PC-3 (cell line): ENCODE measurements around the gene TSNAX. TPM values are rescaled to one million over a fixed set of nuclear protein-coding genes. Genes with fewer than 3 reads are reported as not detected.

Experiments used
- ATAC-seq: fragments of 200-7000 bp; cut with Tn5 transposase; 2 replicates; pipeline ENCODE4 v1.9.1; 2020; ENCODE audit warnings: mild to moderate bottlenecking, moderate library complexity
- BruUV-seq: library from RNA; stranded (reverse); fragments of 400-500 nt; replicated peaks from 2 replicates; lab custom pipeline; 2021; lab: Mats Ljungman, UMichigan
- CTCF ChIA-PET: fragments of 300-600 bp; sonication (Branson Sonifier 250); formaldehyde crosslinking; loops from one replicate; lab custom pipeline; 2022; ENCODE audit warnings: antibody characterized with exemption; lab: Charles Lee
- POLR2A ChIA-PET: fragments of 300-600 bp; sonication (Branson Sonifier 250); formaldehyde crosslinking; loops from one replicate; lab custom pipeline; 2022; ENCODE audit warnings: antibody characterized with exemption; ENCODE audit not compliant: unreplicated experiment; lab: Charles Lee
- DNase-seq: peaks from one replicate; pipeline ENCODE4 v3.0.0-alpha.2; 2015
- H2AFZ ChIP-seq: fragments of 300-600 bp; sonication (generic); 2 replicates; pipeline ENCODE4 v1.6.0; 2016; ENCODE audit warnings: antibody characterized with exemption, low read length
- H3F3A ChIP-seq: fragments of 300-600 bp; sonication (generic); one replicate; pipeline ENCODE4 v1.6.0; 2017; ENCODE audit warnings: antibody characterized with exemption, low read length, control low read depth, mild to moderate bottlenecking; ENCODE audit not compliant: unreplicated experiment
- H3K27ac ChIP-seq: fragments of 300-600 bp; sonication (generic); 2 replicates; pipeline ENCODE4 v1.5.1; 2016; ENCODE audit warnings: mild to moderate bottlenecking, low read length
- H3K27me3 ChIP-seq: fragments of 300-600 bp; sonication (generic); 2 replicates; pipeline ENCODE4 v1.6.1; 2016; ENCODE audit warnings: low read length, mixed read lengths
- H3K36me3 ChIP-seq: fragments of 300-600 bp; sonication (generic); 2 replicates; pipeline ENCODE4 v1.6.1; 2016; ENCODE audit warnings: low read depth, mixed run types, low read length, mixed read lengths
- H3K4me1 ChIP-seq: fragments of 300-600 bp; sonication (generic); 2 replicates; pipeline ENCODE4 v1.5.1; 2016; ENCODE audit warnings: low read length; ENCODE audit not compliant: insufficient read depth
- H3K4me2 ChIP-seq: fragments of 300-600 bp; sonication (generic); 2 replicates; pipeline ENCODE4 v1.6.0; 2016; ENCODE audit warnings: low read length
- H3K4me3 ChIP-seq: fragments of 300-600 bp; sonication (generic); 2 replicates; pipeline ENCODE4 v1.5.1; 2016; ENCODE audit warnings: mild to moderate bottlenecking, low read length, mixed read lengths
- H3K79me2 ChIP-seq: fragments of 300-600 bp; sonication (generic); 2 replicates; pipeline ENCODE4 v1.6.1; 2017; ENCODE audit warnings: low read length, mixed read lengths
- H3K9ac ChIP-seq: fragments of 300-600 bp; sonication (generic); 2 replicates; pipeline ENCODE4 v1.6.0; 2016; ENCODE audit warnings: mild to moderate bottlenecking, low read length
- H3K9me2 ChIP-seq: fragments of 300-600 bp; sonication (generic); replicated peaks from 2 replicates; pipeline ENCODE4 v1.6.1; 2016; ENCODE audit warnings: mixed run types, low read length, mixed read lengths
- H3K9me3 ChIP-seq: fragments of 300-600 bp; sonication (generic); 2 replicates; pipeline ENCODE4 v1.6.1; 2016; ENCODE audit warnings: low read length, mixed read lengths
- H4K20me1 ChIP-seq: fragments of 300-600 bp; sonication (generic); 2 replicates; pipeline ENCODE4 v1.6.1; 2016; ENCODE audit warnings: low read length, mixed read lengths
- EZH2 ChIP-seq: fragments of 300-600 bp; sonication (generic); IDR thresholded peaks from one replicate; pipeline ENCODE4 v1.6.1; 2017; ENCODE audit warnings: antibody characterized with exemption, mild to moderate bottlenecking, low read length; ENCODE audit not compliant: unreplicated experiment
- EZH2phosphoT487 ChIP-seq: fragments of 300-600 bp; sonication (generic); IDR thresholded peaks from 2 replicates; pipeline ENCODE4 v1.6.1; 2018; ENCODE audit warnings: mild to moderate bottlenecking, antibody characterized with exemption, low read length, borderline replicate concordance
- intact Hi-C: fragments of 100-400 bp; cut with micrococcal nuclease; formaldehyde crosslinking; loops from 2 replicates; pipeline ENCODE4 v1.9.0; 2023
- total RNA-seq: library from RNA; depleted of rRNA; stranded (reverse); fragments of >200 nt; gene quantifications from 2 replicates; pipeline ENCODE4 v1.2.3, GENCODE V29; 2014
- TF ChIP-seq, protein P1 (sequence below): fragments of 300-600 bp; sonication (generic); conservative IDR thresholded peaks from 2 replicates; pipeline ENCODE4 v1.5.1; 2017; ENCODE audit warnings: antibody characterized with exemption, low read depth, mild to moderate bottlenecking, low read length

Gene TSNAX
- total RNA-seq, 1 experiment from 2014 or later = 33.1 TPM

DNA sequence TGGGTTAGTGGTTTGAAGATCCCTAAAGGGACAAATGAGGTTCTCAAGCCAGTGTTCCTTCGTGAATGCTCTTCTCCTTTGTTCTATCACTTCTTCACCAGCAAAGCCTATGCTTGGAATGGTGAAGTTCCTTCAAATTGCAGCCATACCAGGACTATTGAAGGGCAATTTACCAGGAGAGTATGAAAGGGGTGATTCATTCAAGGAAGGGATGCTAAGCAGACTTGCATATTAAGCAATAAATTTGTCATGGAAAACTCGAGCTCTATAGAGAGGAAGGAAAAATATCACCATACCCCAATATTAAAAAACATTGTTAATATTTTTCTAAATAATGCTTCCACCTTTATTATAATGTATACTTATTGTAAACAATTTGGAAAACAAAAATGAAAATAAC, 9.3 kb upstream of the TSNAX start:
- H3K79me2 ChIP-seq = no peaks in the 10 kb centered on the region
- H3K9ac ChIP-seq = no peak overlapping the region
- H3K9me2 ChIP-seq = no peaks in the 10 kb centered on the region
- H3K4me3 ChIP-seq = no peak overlapping the region
- ChIA-PET CTCF (no interaction called here), POLR2A (no interaction called here)
- H3K27ac ChIP-seq = no peak overlapping the region
- no peaks in the 10 kb centered on the region for H3K9me3 ChIP-seq
- H3K27me3 ChIP-seq = no peaks in the 10 kb centered on the region
- TF ChIP-seq EZH2 = no peak
- TF ChIP-seq, protein P1, sequence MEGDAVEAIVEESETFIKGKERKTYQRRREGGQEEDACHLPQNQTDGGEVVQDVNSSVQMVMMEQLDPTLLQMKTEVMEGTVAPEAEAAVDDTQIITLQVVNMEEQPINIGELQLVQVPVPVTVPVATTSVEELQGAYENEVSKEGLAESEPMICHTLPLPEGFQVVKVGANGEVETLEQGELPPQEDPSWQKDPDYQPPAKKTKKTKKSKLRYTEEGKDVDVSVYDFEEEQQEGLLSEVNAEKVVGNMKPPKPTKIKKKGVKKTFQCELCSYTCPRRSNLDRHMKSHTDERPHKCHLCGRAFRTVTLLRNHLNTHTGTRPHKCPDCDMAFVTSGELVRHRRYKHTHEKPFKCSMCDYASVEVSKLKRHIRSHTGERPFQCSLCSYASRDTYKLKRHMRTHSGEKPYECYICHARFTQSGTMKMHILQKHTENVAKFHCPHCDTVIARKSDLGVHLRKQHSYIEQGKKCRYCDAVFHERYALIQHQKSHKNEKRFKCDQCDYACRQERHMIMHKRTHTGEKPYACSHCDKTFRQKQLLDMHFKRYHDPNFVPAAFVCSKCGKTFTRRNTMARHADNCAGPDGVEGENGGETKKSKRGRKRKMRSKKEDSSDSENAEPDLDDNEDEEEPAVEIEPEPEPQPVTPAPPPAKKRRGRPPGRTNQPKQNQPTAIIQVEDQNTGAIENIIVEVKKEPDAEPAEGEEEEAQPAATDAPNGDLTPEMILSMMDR = no peak
- no peak for TF ChIP-seq EZH2phosphoT487
- ATAC-seq (no peak), DNase-seq (no peak)
- no TSS peak for BruUV-seq
- intact Hi-C loops = no loop called here
- no peak overlapping the region for H2AFZ ChIP-seq
- H3K4me1 ChIP-seq = no peaks in the 10 kb centered on the region
- H4K20me1 ChIP-seq = no peaks in the 10 kb centered on the region
- H3K36me3 ChIP-seq = peaks cover 2% of the 10 kb centered on the region; the same call in 1 of the 2 replicates
- H3K4me2 ChIP-seq = no peak overlapping the region
- no peaks in the 10 kb centered on the region for H3F3A ChIP-seq

DNA sequence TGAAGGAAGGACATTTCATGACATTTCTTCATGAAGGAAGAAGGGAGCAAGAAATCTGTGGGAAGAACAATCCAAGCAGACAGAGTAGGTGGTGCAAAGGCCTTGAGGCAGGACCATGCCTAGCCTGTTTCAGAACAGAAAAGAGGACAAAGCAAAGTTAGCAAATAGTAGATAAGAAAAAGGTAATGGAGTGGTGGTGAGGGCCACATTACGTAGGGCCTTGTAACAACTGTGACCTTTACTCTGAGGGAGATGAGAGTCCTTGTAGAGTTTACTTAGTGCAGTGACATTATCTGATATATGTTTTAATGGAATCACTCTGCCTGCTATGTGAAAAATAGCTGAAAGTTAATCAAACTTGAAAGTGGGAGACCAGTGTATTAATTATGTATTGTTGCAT, 6.4 kb upstream of the TSNAX start:
- ATAC-seq = no peak
- intact Hi-C loops = no loop called here

DNA sequence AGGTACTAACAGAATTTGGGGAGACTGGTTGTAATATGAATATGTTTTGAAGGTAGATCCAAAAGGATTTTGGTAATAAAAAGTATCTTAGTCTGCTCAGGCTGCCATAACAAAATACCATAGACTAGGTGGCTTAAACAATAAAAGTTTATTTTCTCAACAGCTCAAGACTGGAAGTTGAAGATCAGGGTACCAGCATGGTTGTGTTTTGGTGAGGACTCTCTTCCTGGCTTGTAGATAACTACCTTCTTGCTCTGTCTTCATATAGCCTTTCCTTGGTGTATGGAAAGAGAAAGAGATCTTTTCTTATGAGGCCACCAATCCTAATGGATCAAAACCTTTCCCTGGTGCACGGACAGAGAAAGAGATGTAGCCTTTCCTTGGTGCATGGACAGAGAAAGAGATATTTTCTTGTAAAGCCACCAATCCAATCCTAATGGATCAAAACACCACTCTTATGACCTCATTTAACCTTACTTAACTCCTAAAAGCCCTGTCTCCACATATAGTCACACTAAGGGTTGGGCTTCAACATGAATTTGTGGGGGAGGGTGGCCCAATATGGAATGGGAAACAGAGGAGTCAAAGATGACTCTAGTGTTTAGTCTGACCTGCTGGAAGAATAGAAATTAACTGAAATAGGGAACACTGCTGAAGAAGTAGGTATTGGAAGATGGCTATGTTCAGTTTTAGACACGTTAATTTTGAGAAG, 5.4 kb upstream of the TSNAX start:
- H2AFZ ChIP-seq = no peak overlapping the region
- no peak overlapping the region for H3K27ac ChIP-seq
- H3K4me1 ChIP-seq = peaks cover 10% of the 10 kb centered on the region
- BruUV-seq = no TSS peak
- H3K4me3 ChIP-seq = no peak overlapping the region
- DNase-seq (no peak), ATAC-seq (no peak)
- no peak overlapping the region for H3K4me2 ChIP-seq
- ChIA-PET POLR2A (no interaction called here), CTCF (no interaction called here)
- H3K9me2 ChIP-seq = no peaks in the 10 kb centered on the region
- H3K79me2 ChIP-seq = peaks cover 13% of the 10 kb centered on the region
- TF ChIP-seq, protein P1 = no peak
- TF ChIP-seq EZH2 = no peak
- no peak for TF ChIP-seq EZH2phosphoT487
- intact Hi-C loops = no loop called here
- no peaks in the 10 kb centered on the region for H4K20me1 ChIP-seq
- H3K9me3 ChIP-seq = no peaks in the 10 kb centered on the region
- H3K9ac ChIP-seq = no peak overlapping the region
- no peaks in the 10 kb centered on the region for H3K27me3 ChIP-seq
- H3F3A ChIP-seq = no peaks in the 10 kb centered on the region
- peaks cover 2% of the 10 kb centered on the region; the same call in 1 of the 2 replicates for H3K36me3 ChIP-seq

More for the DNA sequence above, 6.4 kb upstream of the TSNAX start:
- H3F3A ChIP-seq = no peaks in the 10 kb centered on the region
- no peaks in the 10 kb centered on the region for H3K27me3 ChIP-seq
- ChIA-PET CTCF (no interaction called here), POLR2A (no interaction called here)
- no peak overlapping the region for H2AFZ ChIP-seq
- H3K4me3 ChIP-seq = no peak overlapping the region
- peaks cover 1% of the 10 kb centered on the region; the same call in 1 of the 2 replicates for H3K4me1 ChIP-seq
- no peaks in the 10 kb centered on the region for H4K20me1 ChIP-seq
- H3K9me3 ChIP-seq = no peaks in the 10 kb centered on the region
- no peak overlapping the region for H3K4me2 ChIP-seq
- H3K9ac ChIP-seq = no peak overlapping the region
- peaks cover 2% of the 10 kb centered on the region; the same call in 1 of the 2 replicates for H3K36me3 ChIP-seq
- DNase-seq = no peak
- TF ChIP-seq EZH2phosphoT487 (no peak), EZH2 (no peak)
- TF ChIP-seq, protein P1 = no peak
- no peaks in the 10 kb centered on the region for H3K9me2 ChIP-seq
- peaks cover 2% of the 10 kb centered on the region for H3K79me2 ChIP-seq
- BruUV-seq = no TSS peak
- no peak overlapping the region for H3K27ac ChIP-seq
